Mesendoderm (in vitro differentiated cells): ENCODE results near the gene TRIM22.
A peak's percentile ranks its signal among the peaks of the same experiment; 100 is the strongest.
"Not testable (repeated sequence)": the region's sequence is repeated elsewhere in the genome, so short reads cannot be mapped to it uniquely, and the experiment has no call there.

Source experiments
- DNase-seq: peaks from one replicate; pipeline ENCODE4 v3.0.0; 2013
- H2AK5ac ChIP-seq: 2 replicates; pipeline ENCODE4 v1.6.1; 2013; ENCODE audit warnings: low read length, inconsistent platforms
- H2BK120ac ChIP-seq: 2 replicates; pipeline ENCODE4 v1.6.1; 2013; ENCODE audit warnings: low read depth, mild to moderate bottlenecking, low read length, moderate library complexity, mixed read lengths
- H2BK15ac ChIP-seq: replicated peaks from 2 replicates; pipeline ENCODE4 v1.6.1; 2013; ENCODE audit warnings: low read depth, mild to moderate bottlenecking, moderate library complexity
- H2BK5ac ChIP-seq: 2 replicates; pipeline ENCODE4 v1.6.1; 2013; ENCODE audit warnings: low read length, inconsistent platforms
- H3K18ac ChIP-seq: 2 replicates; pipeline ENCODE4 v1.6.1; 2013; ENCODE audit warnings: mild to moderate bottlenecking, low read length, mixed read lengths
- H3K23ac ChIP-seq: one replicate; pipeline ENCODE4 v1.6.1; 2013; ENCODE audit warnings: low read length
- H3K27ac ChIP-seq: 2 replicates; pipeline ENCODE4 v1.5.1; 2013; ENCODE audit warnings: low read depth, mild to moderate bottlenecking, inconsistent platforms, low read length, moderate library complexity
- H3K27me3 ChIP-seq: 2 replicates; pipeline ENCODE4 v1.6.1; 2013; ENCODE audit warnings: low read length, control low read depth, mild to moderate bottlenecking, inconsistent platforms; ENCODE audit not compliant: insufficient read depth, poor library complexity
- H3K36me3 ChIP-seq: 2 replicates; pipeline ENCODE4 v1.6.1; 2013; ENCODE audit warnings: low read length, inconsistent platforms; ENCODE audit not compliant: control insufficient read depth, insufficient read depth
- H3K4ac ChIP-seq: one replicate; pipeline ENCODE4 v1.6.1; 2013; ENCODE audit warnings: low read depth, mild to moderate bottlenecking, low read length, moderate library complexity
- H3K4me1 ChIP-seq: 2 replicates; pipeline ENCODE4 v1.6.1; 2013; ENCODE audit warnings: low read depth, low read length, inconsistent platforms; ENCODE audit not compliant: control insufficient read depth
- H3K4me2 ChIP-seq: 2 replicates; pipeline ENCODE4 v1.6.1; 2013; ENCODE audit warnings: low read length
- H3K4me3 ChIP-seq: 2 replicates; pipeline ENCODE4 v1.5.1; 2013; ENCODE audit warnings: mild to moderate bottlenecking, low read length
- H3K56ac ChIP-seq: one replicate; pipeline ENCODE4 v1.6.1; 2013; ENCODE audit warnings: low read length
- H3K79me1 ChIP-seq: 2 replicates; pipeline ENCODE4 v1.6.1; 2013; ENCODE audit warnings: low read length, inconsistent platforms
- H3K79me2 ChIP-seq: 2 replicates; pipeline ENCODE4 v1.6.1; 2013; ENCODE audit warnings: mild to moderate bottlenecking, low read length; ENCODE audit not compliant: control insufficient read depth, insufficient read depth
- H3K9ac ChIP-seq: 2 replicates; pipeline ENCODE4 v1.6.1; 2013; ENCODE audit warnings: low read length, inconsistent platforms
- H4K5ac ChIP-seq: one replicate; pipeline ENCODE4 v1.6.1; 2013; ENCODE audit warnings: low read length
- H4K8ac ChIP-seq: one replicate; pipeline ENCODE4 v1.6.1; 2013; ENCODE audit warnings: low read depth, mild to moderate bottlenecking, control low read depth, low read length, moderate library complexity
- WGBS: extraction: QIAGEN DNeasy Blood & Tissue Kit; methylation state at CpG from one replicate; pipeline ENCODE4 v1.1.7; 2013; ENCODE audit warnings: low lambda C conversion rate, missing lambda C conversion rate; ENCODE audit not compliant: insufficient coverage; ENCODE audit errors: extremely low coverage; 5-methylcytosine and 5-hydroxymethylcytosine counted together

The TRIM22 gene

DNA sequence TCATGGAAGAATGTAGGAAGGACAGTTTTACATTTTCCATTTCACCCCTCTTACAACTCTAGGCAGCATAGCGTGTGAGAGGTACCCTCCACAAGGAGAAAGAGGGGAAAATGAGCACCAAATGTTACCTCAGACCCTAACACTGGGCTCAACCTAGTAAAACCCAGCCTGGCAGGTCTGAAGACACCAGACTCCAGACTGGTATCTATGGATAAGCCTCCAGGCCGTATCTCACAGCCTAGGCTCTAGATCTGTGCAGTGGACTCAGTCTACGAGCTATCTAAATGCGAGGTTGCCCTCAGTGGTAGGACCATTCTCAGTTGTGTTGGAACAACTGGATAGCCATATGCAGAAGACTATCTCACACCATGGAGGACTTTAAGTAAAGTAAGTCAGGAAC is 15.2 kb upstream of the TRIM22 start:
- no peak overlapping the region for H3K27ac ChIP-seq
- H2BK5ac ChIP-seq: no peak overlapping the region
- no peak overlapping the region for H3K18ac ChIP-seq
- no peak overlapping the region for H3K56ac ChIP-seq
- no peak overlapping the region for H3K9ac ChIP-seq
- no peak overlapping the region for H4K5ac ChIP-seq
- peaks cover 4% of the 10 kb centered on the region for H3K36me3 ChIP-seq
- H3K79me2 ChIP-seq: no peaks in the 10 kb centered on the region
- H2BK120ac ChIP-seq: no peak overlapping the region
- H3K23ac ChIP-seq: no peak overlapping the region
- H3K4me3 ChIP-seq: no peak overlapping the region
- H3K4me1 ChIP-seq: no peaks in the 10 kb centered on the region
- H2BK15ac ChIP-seq: no peak overlapping the region
- no peak overlapping the region for H3K4ac ChIP-seq
- no peak overlapping the region for H4K8ac ChIP-seq
- no peak overlapping the region for H2AK5ac ChIP-seq
- H3K4me2 ChIP-seq: no peak overlapping the region
- no peak for DNase-seq
- H3K27me3 ChIP-seq: no peaks in the 10 kb centered on the region
- no CpG with 5 or more reads among the region's 4 CpGs for WGBS
- no peaks in the 10 kb centered on the region for H3K79me1 ChIP-seq

DNA sequence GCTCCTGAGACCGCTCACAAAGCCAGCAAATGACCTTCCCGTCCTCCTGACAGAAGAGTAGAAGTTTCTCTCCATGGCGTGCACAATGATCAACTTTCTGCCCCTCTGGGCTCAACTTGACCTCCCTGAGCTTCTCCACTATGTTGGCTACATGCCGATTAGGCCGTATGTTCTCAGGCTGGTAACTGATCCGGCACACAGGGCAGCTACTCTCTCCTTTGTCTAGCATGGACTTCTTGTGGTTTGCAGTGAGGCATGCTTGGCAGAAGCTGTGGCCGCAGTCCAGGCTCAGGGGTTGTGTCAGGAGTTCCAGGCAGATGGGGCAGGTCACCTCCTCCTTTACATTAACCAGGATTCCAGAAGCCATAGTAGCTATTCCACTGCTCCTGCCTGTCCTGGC is 9.8 kb upstream of the TRIM22 start:
- Histone ChIP-seq H4K8ac (no peak overlapping the region), H3K79me2 (no peaks in the 10 kb centered on the region), H4K5ac (no peak overlapping the region), H2BK5ac (no peak overlapping the region), H3K27ac (no peak overlapping the region), H3K18ac (no peak overlapping the region), H3K27me3 (no peaks in the 10 kb centered on the region), H2AK5ac (no peak overlapping the region), H3K4ac (no peak overlapping the region), H3K9ac (no peak overlapping the region), H3K36me3 (peaks cover 4% of the 10 kb centered on the region), H3K79me1 (peaks cover 1% of the 10 kb centered on the region), H2BK15ac (no peak overlapping the region), H3K23ac (no peak overlapping the region), H3K4me3 (no peak overlapping the region), H2BK120ac (no peak overlapping the region), H3K4me2 (no peak overlapping the region), H3K56ac (no peak overlapping the region), H3K4me1 (no peaks in the 10 kb centered on the region)
- DNase-seq: no peak
- WGBS: no CpG with 5 or more reads among the region's 7 CpGs

GRCh38 chr11:5682890-5683441 is 6.6 kb upstream of the TRIM22 start:
- H3K56ac ChIP-seq, H3K4me3 ChIP-seq, H3K4ac ChIP-seq, H3K27me3 ChIP-seq, DNase-seq, H3K79me2 ChIP-seq, H2BK120ac ChIP-seq, H3K79me1 ChIP-seq, H4K8ac ChIP-seq, H3K4me2 ChIP-seq, H2BK5ac ChIP-seq, H3K23ac ChIP-seq, H3K9ac ChIP-seq, H3K36me3 ChIP-seq, H2BK15ac ChIP-seq, H3K4me1 ChIP-seq, H4K5ac ChIP-seq, H3K27ac ChIP-seq, H2AK5ac ChIP-seq, H3K18ac ChIP-seq: not testable (repeated sequence)
- WGBS: no CpG with 5 or more reads among the region's 33 CpGs

- H3K4me2 ChIP-seq, H2BK15ac ChIP-seq, H3K4me1 ChIP-seq, H2AK5ac ChIP-seq, H2BK5ac ChIP-seq, H3K9ac ChIP-seq, H3K79me1 ChIP-seq, H3K4me3 ChIP-seq, H3K18ac ChIP-seq, H3K36me3 ChIP-seq, DNase-seq, H3K27me3 ChIP-seq, H3K27ac ChIP-seq, H3K56ac ChIP-seq, H3K23ac ChIP-seq, H4K8ac ChIP-seq, H2BK120ac ChIP-seq, H4K5ac ChIP-seq, H3K4ac ChIP-seq, H3K79me2 ChIP-seq: not testable (repeated sequence)
- WGBS: no CpG with 5 or more reads among the region's 7 CpGs
These were observed 6.0 kb upstream of the TRIM22 start for GRCh38 chr11:5683620-5684019.

GRCh38 chr11:5684036-5684645 is 5.4 kb upstream of the TRIM22 start:
- Histone ChIP-seq H3K23ac (no peak overlapping the region), H3K4ac (no peak overlapping the region), H3K18ac (peak overlapping the region; percentile 57), H2BK15ac (peak overlapping the region; percentile 25), H4K8ac (no peak overlapping the region), H3K4me1 (no peaks in the 10 kb centered on the region), H3K79me1 (peaks cover 1% of the 10 kb centered on the region), H3K27me3 (no peaks in the 10 kb centered on the region), H3K4me3 (peak overlapping the region; percentile 2), H3K56ac (peak overlapping the region; percentile 72), H3K27ac (peak overlapping the region; percentile 69), H2BK120ac (peak overlapping the region; percentile 74), H3K4me2 (peak overlapping the region; percentile 39), H2BK5ac (no peak overlapping the region), H4K5ac (no peak overlapping the region), H3K36me3 (no peaks in the 10 kb centered on the region), H3K79me2 (no peaks in the 10 kb centered on the region), H3K9ac (peak overlapping the region; percentile 53), H2AK5ac (no peak overlapping the region)
- WGBS: no CpG with 5 or more reads among the region's 8 CpGs
- no peak for DNase-seq
